Immature natural killer cell (primary cell): Measurements from ENCODE around the gene NEDD1. TPM values are rescaled to one million over a fixed set of nuclear protein-coding genes. Genes with fewer than 3 reads are reported as not detected.

Experiments
- DNase-seq, 3 donors: peaks; one replicate each; pipeline ENCODE4 v3.0.0; 2022; ENCODE audit warnings: mixed read lengths in 1 of 3
- H3K27ac Mint-ChIP-seq, 6 donors: one replicate each; pipeline ENCODE4 v1.8.0; 2020; ENCODE audit warnings: mixed read lengths in 6 of 6, mild to moderate bottlenecking in 5 of 6, inconsistent platforms in 4 of 6, moderate library complexity in 3 of 6
- H3K27me3 Mint-ChIP-seq, 3 donors: one replicate each; pipeline ENCODE4 v1.8.0; 2020 to 2021; ENCODE audit warnings: low read depth in 3 of 3, mild to moderate bottlenecking in 3 of 3, mixed read lengths in 3 of 3, moderate library complexity in 3 of 3, inconsistent platforms in 1 of 3
- H3K36me3 Mint-ChIP-seq, 3 donors: one replicate each; pipeline ENCODE4 v1.8.0; 2020; ENCODE audit warnings: mixed read lengths in 3 of 3, inconsistent platforms in 2 of 3, mild to moderate bottlenecking in 2 of 3
- H3K4me1 Mint-ChIP-seq, 2 donors: one replicate each; pipeline ENCODE4 v1.8.0; 2020; ENCODE audit warnings: inconsistent platforms in 2 of 2, mild to moderate bottlenecking in 2 of 2, mixed read lengths in 2 of 2, moderate library complexity in 1 of 2
- H3K4me3 Mint-ChIP-seq, 5 donors: one replicate each; pipeline ENCODE4 v1.8.0; 2020; ENCODE audit warnings: mild to moderate bottlenecking in 5 of 5, mixed read lengths in 5 of 5, inconsistent platforms in 3 of 5, moderate library complexity in 3 of 5
- H3K9me3 Mint-ChIP-seq, 6 donors: one replicate each; pipeline ENCODE4 v1.8.0; 2020; ENCODE audit warnings: mild to moderate bottlenecking in 6 of 6, mixed read lengths in 6 of 6, inconsistent platforms in 4 of 6, moderate library complexity in 3 of 6
- polyA plus RNA-seq, 3 donors: library from polyadenylated mRNA; unstranded; fragments of 300-500 nt; fragmentation: Illumina TruSeq; gene quantifications; one replicate each; pipeline ENCODE4 v1.2.3, GENCODE V29; 2021

NEDD1 gene
- polyA plus RNA-seq, 3 donors from 2014 or later = 19.7 to 53.5 (median 33.7) TPM

GRCh38 chr12:96997797-96998484 lies 90.9 kb downstream of the NEDD1 start:
- Mint-ChIP-seq H3K27me3 (peaks cover 0 to 5% (median 2%) of the 10 kb centered on the region in 3 donors), H3K27ac (no peak overlapping the region), H3K36me3 (no peaks in the 10 kb centered on the region), H3K9me3 (no peaks in the 10 kb centered on the region), H3K4me3 (no peak overlapping the region), H3K4me1 (no peaks in the 10 kb centered on the region)
- DNase-seq = no peak

DNA sequence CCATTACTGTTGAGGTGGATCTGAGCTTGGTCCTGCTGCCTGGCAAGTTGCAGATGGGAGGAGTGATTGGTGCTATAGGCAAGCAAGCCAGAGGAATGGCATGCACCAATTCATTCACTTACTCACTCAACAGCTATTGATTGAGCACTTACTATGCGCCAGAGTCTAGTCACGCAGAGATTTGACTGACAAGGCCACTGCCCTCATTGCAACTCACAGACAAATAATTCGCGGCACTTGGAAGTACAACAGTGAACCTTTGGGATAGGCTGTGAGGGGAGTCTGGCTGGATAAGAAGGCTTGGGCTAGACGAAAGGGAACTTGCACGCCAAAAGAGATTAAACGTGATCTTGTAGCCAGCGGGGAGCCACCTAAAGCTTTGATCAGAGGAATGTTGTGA lies 96.2 kb downstream of the NEDD1 start:
- DNase-seq = no peak
- no peaks in the 10 kb centered on the region for H3K36me3 Mint-ChIP-seq
- no peak overlapping the region for H3K4me3 Mint-ChIP-seq
- H3K27ac Mint-ChIP-seq = no peak overlapping the region
- H3K9me3 Mint-ChIP-seq = no peaks in the 10 kb centered on the region
- H3K27me3 Mint-ChIP-seq = peaks cover 1 to 6% (median 3%) of the 10 kb centered on the region in 3 donors
- H3K4me1 Mint-ChIP-seq = no peaks in the 10 kb centered on the region
